Right renal cortex interstitium (tissue), 3 donors: ENCODE results near the gene DDRGK1. TPM values are rescaled to one million over a fixed set of nuclear protein-coding genes. Genes with fewer than 3 reads are reported as not detected.

ENCODE experiments used
- DNase-seq, 3 donors: peaks; one replicate each; pipeline ENCODE4 v3.0.0-alpha.2; 2013; ENCODE audit warnings: low read depth in 3 of 3, low spot score in 2 of 3
- polyA plus RNA-seq, 3 donors: library from polyadenylated mRNA; unstranded; fragments of 120-200 nt; gene quantifications; one replicate each; pipeline ENCODE4 v1.2.1, GENCODE V29; 2013; ENCODE audit not compliant: insufficient read length in 3 of 3

Gene DDRGK1
- 10 to 100 TPM; 46.7 to 55.0 (median 51.2) TPM for polyA plus RNA-seq

DNA sequence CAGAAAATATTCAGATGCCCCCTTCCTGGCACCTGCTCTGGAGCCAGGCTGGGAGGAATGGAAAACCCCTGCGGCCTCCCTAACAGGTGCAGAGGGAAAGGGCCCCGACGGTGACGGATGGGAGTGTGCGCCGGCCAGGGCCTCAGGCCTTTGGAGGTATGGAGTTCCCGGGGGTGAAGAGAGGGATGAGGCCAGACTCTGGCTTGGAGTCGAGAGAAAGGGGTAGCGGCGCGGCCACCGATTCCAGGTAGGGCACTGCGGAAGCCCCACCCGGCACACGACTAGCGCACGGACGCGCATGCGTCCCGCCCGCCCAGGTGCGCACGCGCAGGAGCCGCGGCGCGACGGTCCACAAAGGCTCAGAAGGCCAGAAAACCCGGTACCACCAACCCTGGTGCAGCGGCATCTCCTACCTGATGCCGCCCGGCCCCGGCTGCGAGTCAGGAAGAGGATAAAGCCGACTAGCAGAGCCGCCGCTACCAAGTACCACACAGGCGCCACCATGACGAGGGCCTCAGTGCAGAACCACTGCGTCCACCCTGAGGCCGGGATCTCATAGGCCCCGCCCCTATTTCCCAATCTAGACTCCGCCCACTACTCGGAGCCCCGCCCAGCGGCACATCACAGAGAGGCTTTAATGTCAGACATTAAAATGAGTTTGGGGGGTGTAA lies at the start of gene DDRGK1:
Gene DDRGK1 (minus strand): TSS at position 559 of the 671 bp plus-strand sequence. CDS start 55 bp downstream, at position 504.
- peak; percentile 73 to 74 (median 74) for DNase-seq

DNA sequence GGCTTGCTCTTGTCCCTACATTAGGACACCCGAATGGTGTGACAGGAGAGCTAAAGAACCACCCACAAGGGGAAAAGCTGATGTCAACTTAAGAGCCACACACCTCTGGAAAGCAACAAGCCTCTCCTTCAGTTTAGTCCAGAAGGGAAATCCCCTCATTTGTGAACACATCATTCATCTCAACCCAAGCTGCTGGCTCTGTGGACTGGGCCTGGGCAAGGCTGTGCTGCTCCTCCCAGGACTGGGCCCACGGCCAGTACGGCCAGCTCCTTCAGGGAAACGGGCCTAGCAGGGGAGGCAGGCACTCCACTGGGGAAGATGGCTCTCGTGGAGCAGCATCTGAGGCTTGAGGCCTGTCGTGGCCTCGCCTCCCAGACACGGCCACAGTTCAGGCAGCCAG lies 47.3 kb upstream of the DDRGK1 start:
- no peak for DNase-seq

DNA sequence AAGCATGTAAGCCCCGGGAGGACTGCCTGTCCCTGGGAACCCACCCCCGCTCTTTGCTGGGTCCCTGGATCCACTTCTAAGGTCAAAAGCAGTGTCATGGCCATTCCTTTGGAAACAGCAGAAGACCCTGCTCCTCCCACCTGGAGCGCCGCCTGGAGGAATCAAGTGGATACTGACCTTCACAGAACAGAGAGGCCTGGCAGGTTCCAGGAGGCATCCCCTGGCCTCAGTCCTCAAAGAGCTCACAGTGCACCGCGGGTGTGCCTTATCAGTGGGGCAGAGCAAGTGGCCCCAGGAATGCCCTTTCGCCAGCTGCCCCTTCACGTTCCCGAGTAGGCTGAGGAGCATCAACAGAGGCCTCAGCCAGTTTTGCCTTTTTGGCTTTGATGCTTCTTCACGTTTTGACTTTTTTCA lies 45.6 kb upstream of the DDRGK1 start:
- no peak for DNase-seq

- DNase-seq = no peak
Observed at GRCh38 chr20:3248993-3249347, 44.5 kb upstream of the DDRGK1 start.

GRCh38 chr20:3248167-3248992 lies 43.9 kb upstream of the DDRGK1 start:
- DNase-seq = no peak

- DNase-seq = no peak
Observed at GRCh38 chr20:3247638-3248037, 43.2 kb upstream of the DDRGK1 start.

DNA sequence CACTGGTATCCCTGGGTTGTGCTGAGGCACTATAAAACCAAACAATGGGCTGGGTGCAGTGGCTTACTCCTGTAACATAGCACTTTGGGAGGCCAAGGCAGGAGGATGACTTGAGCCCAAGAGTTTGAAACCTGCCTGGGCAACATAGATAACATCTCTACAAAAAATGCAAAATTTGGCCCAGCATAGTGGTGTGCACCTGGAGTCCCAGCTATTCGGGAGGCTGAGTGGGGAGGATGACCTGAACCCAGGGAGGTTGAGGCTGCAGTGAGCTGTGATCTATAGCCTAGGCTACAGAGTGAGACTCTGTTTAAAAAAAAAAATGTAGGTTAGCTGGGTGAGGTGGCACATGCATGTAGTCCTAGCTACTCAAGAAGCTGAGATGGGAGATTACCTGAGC lies 42.2 kb upstream of the DDRGK1 start:
- DNase-seq = no peak

GRCh38 chr20:3245711-3246110 lies 41.2 kb upstream of the DDRGK1 start:
- DNase-seq = no peak

GRCh38 chr20:3245156-3245555 lies 40.7 kb upstream of the DDRGK1 start:
- DNase-seq = no peak

- no peak for DNase-seq
Observed at GRCh38 chr20:3244613-3245012, 40.1 kb upstream of the DDRGK1 start.

DNA sequence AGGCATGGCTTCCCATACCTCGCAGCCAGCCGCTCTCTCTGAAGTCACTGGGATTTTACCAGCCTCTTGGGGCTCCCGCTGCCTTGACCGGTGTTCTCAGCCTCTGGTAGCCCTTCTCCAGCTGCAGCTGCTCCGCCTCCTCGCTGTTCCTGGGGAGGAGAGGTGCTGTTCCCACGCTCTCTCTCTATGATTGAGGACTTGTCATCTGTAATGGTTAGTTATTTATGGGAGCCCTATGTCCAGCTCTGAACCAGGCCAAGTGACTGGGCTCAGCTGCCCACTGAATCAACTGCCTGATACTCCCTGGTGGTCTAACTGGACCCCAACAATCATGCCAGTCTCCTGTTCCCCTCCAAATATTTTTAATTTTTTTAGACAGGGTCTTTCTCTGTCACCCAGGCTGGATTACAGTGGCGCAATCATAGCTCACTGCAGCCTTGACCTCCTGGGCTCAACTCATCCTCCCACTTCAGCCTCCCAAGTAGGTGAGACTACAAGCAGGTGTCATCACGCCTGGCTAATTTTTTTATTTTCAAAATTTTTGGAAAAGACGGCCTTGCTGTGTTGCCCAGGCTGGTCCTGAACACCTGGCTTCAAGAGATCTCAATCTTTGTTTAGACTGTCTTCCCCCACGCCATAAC lies 39.4 kb upstream of the DDRGK1 start:
- no peak for DNase-seq

GRCh38 chr20:3242172-3242692 lies 37.8 kb upstream of the DDRGK1 start:
- DNase-seq = no peak

DNA sequence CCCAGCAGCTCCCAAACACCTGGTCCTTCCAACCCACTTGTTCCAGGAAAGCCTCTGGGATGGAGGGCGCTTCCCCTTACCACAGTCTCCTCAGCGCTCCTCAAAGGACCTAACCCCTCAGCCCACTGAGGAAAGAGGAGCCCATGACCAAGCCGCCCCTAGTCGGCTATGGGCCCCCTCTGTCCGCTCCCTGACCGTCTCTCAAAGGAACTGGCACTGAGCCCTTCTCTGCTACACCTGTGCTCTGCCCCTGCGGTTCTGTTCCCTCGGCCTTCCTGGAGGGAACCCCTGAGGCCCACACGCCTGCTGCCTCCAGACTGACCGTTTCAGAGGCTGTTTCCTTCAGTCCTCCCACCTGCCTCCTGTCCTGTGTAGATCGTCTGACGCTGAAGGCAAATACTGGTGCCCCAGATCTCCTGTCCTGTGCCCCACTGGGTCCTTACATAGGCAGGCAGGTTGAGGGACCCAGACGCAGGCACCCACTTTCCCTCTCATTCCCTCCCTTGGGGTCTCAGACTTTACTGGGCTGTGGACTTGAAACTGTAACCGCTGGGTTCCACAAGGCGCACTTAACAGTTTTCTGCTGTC lies 36.4 kb upstream of the DDRGK1 start:
- no peak for DNase-seq

DNA sequence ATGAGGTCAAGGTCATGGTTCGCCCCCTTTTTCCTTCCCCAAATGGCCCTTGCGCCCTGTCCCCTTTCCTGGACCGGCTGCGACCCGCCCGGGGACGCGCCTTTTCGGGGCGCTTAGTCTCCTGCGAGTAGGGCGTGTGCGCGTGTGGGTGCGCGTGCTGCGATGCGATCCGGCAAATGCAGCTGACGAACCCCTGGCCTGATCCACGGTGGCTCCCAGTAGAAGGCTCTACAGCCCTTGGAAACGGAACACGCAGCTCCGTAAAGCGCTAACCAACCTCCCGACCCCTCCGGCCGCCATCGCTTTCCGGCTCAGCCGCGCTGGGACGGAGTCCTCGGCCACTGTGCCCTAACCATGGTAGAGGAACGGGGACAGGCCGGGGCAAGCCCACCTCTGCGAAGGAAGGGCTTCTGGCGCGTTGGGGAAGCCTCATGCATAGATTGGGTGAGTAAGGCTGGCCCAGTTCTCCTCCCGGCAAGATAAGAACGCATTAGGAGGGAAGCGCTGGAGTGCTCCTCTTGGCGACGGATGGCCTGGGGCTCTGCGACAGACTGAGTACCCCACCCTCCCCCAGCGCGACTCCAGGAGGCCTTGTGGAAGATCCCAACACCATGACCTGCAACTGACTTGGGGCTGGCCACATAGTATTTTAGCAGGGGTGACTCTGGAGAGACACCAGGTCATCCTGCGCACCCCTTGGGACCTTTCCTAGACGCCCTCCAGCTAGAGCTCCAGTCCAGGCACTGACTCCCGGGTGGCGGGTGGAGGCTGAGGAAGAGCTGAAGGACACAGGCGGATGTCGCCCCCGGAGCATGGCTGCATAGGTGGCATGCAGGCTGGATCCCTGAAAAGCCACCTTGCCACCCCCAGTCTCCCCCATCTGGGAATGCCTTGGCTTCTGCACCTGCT lies 35.6 kb upstream of the DDRGK1 start:
- DNase-seq = no peak

- DNase-seq = no peak
Observed at GRCh38 chr20:3239026-3239866, 34.8 kb upstream of the DDRGK1 start, which contains the start of gene SLC4A11. Gene SLC4A11 (minus strand): TSS chr20:3239190. CDS start chr20:3239137, 53 bp downstream.

GRCh38 chr20:3238616-3239025 lies 34.1 kb upstream of the DDRGK1 start:
- DNase-seq = no peak

DNA sequence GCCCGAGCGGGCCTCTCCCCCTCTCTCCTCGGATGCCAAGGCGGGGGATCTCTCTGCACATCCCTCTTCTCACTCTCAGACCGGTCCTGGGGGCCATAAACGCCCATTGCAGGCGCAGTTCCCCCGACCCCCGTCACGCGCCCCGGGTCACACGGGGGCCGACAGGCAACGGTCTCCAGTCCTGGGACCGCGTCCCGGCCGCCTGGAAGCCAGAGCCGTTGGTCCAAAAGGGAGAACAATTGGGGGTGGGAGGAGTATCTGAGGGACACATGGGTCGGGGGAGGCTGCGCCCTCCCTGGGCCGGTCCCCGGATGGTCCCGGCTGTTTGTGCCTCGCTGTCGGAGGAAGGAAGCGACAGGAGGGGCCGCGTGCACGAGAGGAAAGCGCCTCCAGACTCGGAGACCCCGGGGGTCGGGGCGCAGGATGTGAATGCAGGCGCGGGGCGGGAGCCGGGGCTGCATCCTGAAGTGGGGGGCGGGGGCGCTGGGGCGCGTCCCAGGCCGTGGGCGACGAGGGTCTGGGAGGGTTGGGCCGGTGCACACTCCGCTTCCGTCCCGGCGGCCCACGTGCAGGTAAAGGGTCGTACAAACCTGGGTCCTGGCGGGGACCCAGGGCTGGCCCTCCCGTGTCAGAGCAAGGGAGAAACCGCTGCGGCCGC lies 33.6 kb upstream of the DDRGK1 start:
- no peak for DNase-seq
